Breast epithelium (tissue), 3 donors: Measurements from ENCODE around the gene CDH23.

Experiments
- CTCF ChIP-seq, 3 donors: fragments of 450-650 bp; IDR thresholded peaks; one replicate each; pipeline ENCODE4 v1.5.1; 2016 to 2017; ENCODE audit warnings: antibody characterized with exemption in 3 of 3, mild to moderate bottlenecking in 3 of 3, moderate library complexity in 3 of 3
- POLR2A ChIP-seq: fragments of 450-650 bp; IDR thresholded peaks from one replicate; pipeline ENCODE4 v1.6.1; 2016; ENCODE audit warnings: antibody characterized with exemption, mild to moderate bottlenecking, moderate library complexity

GRCh38 chr10:71575451-71575850 lies 178.7 kb downstream of the CDH23 start:
- no peak for TF ChIP-seq CTCF (IDR thresholded peaks at IDR 0.05)
- TF ChIP-seq POLR2A: no peak
